H1 (cell line): ENCODE results near the gene ERFE.

Experiments used
- CHD2 ChIP-seq: IDR thresholded peaks from 2 replicates; pipeline ENCODE4 v1.6.1; 2012; ENCODE audit warnings: low read length, improper control_type of control experiment
- CTCF ChIP-seq, 3 experiments: IDR thresholded peaks; 1 replicate in 2 of 3; 2 replicates in 1 of 3; pipeline versions ENCODE4 v1.5.1 to v1.6.1; 2011; ENCODE audit warnings: low read length in 3 of 3, mild to moderate bottlenecking in 3 of 3, inconsistent platforms in 2 of 3, low read depth in 1 of 3, moderate library complexity in 1 of 3; ENCODE audit not compliant: insufficient read depth in 1 of 3; ENCODE audit errors: control extremely low read depth in 1 of 3
- EGR1 ChIP-seq: IDR thresholded peaks from 2 replicates; pipeline ENCODE4 v1.6.1; 2011; ENCODE audit warnings: low read depth, low read length, borderline replicate concordance
- HDAC2 ChIP-seq, 2 experiments: fragments of 300-600 bp in 1 of 2; sonication (generic) in 1 of 2; IDR thresholded peaks; 2 replicates each; pipeline ENCODE4 v1.6.1; 2011 to 2012; ENCODE audit warnings: low read depth in 2 of 2, low read length in 2 of 2, mild to moderate bottlenecking in 2 of 2, moderate library complexity in 2 of 2, borderline replicate concordance in 1 of 2, inconsistent platforms in 1 of 2
- POLR2AphosphoS5 ChIP-seq: IDR thresholded peaks from 2 replicates; pipeline ENCODE4 v1.6.1; 2011; ENCODE audit warnings: low read depth, low read length

GRCh38 chr2:238123218-238123971, 35.4 kb upstream of the ERFE start:
- TF ChIP-seq CTCF (IDR thresholded peaks at IDR 0.05; ENCODE audit: control extremely low read depth in 1 of 3, insufficient read depth in 1 of 3, low read depth in 1 of 3, low read length in 3 of 3) (no peak), CHD2 (no peak), EGR1 (no peak), HDAC2 (IDR thresholded peaks at IDR 0.05; ENCODE audit: borderline replicate concordance in 1 of 2, low read depth in 2 of 2, low read length in 2 of 2) (no peak), POLR2AphosphoS5 (no peak)
